Peyer's patch (tissue), 4 donors: ENCODE data around the gene CDSN.

ENCODE experiments used
- CTCF ChIP-seq, 6 experiments: fragments of 450-650 bp in 4 of 6; fragments of 200-600 bp in 2 of 6; sonication (generic) in 1 of 6; IDR thresholded peaks; one replicate each; pipeline ENCODE4 v1.5.1; 2017 to 2019; ENCODE audit warnings: antibody characterized with exemption in 6 of 6, mild to moderate bottlenecking in 3 of 6, moderate library complexity in 1 of 6
- POLR2A ChIP-seq, 2 donors: fragments of 450-650 bp; IDR thresholded peaks; one replicate each; pipeline ENCODE4 v1.5.1; 2017; ENCODE audit warnings: antibody characterized with exemption in 2 of 2, mild to moderate bottlenecking in 2 of 2, moderate library complexity in 2 of 2

- no peak for TF ChIP-seq CTCF (IDR thresholded peaks at IDR 0.05)
- no peak for TF ChIP-seq POLR2A (IDR thresholded peaks at IDR 0.05)
Observed at GRCh38 chr6:31138982-31139381, 18.7 kb upstream of the CDSN start, which contains the start of gene PSORS1C2.
